Measurements from ENCODE around the gene ABCD2.

GRCh38 chr12:39606712-39607423, 12.7 kb downstream of the ABCD2 start:
- TF ChIP-seq YY1 (IDR thresholded peaks at IDR 0.05; ENCODE audit: extremely low read depth, insufficient replicate concordance, low read depth, low read length): no peak
- no peak for TF ChIP-seq SRF (IDR thresholded peaks at IDR 0.05; ENCODE audit: low read depth)
- no peak for TF ChIP-seq CTCF (IDR thresholded peaks at IDR 0.05 in 2 of 3, conservative IDR thresholded peaks at IDR 0.05 in 1 of 3; ENCODE audit: borderline replicate concordance in 1 of 3, insufficient read depth in 1 of 3, low read depth in 2 of 3, low read length in 2 of 3)
- no peak for TF ChIP-seq POLR2A (IDR thresholded peaks at IDR 0.05; ENCODE audit: borderline replicate concordance, extremely low read depth, insufficient read depth, insufficient read length)
- no peak for TF ChIP-seq SP1 (IDR thresholded peaks at IDR 0.05; ENCODE audit: low read depth)
- TF ChIP-seq EGR1 (IDR thresholded peaks at IDR 0.05; ENCODE audit: low read depth): no peak
- no peak for TF ChIP-seq CEBPB (IDR thresholded peaks at IDR 0.05; ENCODE audit: low read depth)
- no peak for TF ChIP-seq REST (IDR thresholded peaks at IDR 0.05; ENCODE audit: low read depth)
